Ishikawa (cell line): ENCODE data around the gene CLCN1.

Experiments
- CEBPB ChIP-seq: IDR thresholded peaks from 2 replicates; pipeline ENCODE4 v1.6.1; 2012
- EP300 ChIP-seq: IDR thresholded peaks from 2 replicates; pipeline ENCODE4 v1.6.1; 2012; ENCODE audit warnings: borderline replicate concordance
- TAF1 ChIP-seq: IDR thresholded peaks from 2 replicates; pipeline ENCODE4 v1.6.1; 2012; ENCODE audit warnings: low read depth, mild to moderate bottlenecking
- YY1 ChIP-seq: IDR thresholded peaks from 2 replicates; pipeline ENCODE4 v1.6.1; 2012; ENCODE audit warnings: low read depth
- TF ChIP-seq, protein P1 (sequence below): IDR thresholded peaks from 2 replicates; pipeline ENCODE4 v1.6.1; 2012; ENCODE audit warnings: low read depth, mild to moderate bottlenecking
- TF ChIP-seq, protein P2 (sequence below): IDR thresholded peaks from 2 replicates; pipeline ENCODE4 v1.6.1; 2012
- TF ChIP-seq, protein P3 (sequence below): IDR thresholded peaks from 2 replicates; pipeline ENCODE4 v1.6.1; 2012

DNA sequence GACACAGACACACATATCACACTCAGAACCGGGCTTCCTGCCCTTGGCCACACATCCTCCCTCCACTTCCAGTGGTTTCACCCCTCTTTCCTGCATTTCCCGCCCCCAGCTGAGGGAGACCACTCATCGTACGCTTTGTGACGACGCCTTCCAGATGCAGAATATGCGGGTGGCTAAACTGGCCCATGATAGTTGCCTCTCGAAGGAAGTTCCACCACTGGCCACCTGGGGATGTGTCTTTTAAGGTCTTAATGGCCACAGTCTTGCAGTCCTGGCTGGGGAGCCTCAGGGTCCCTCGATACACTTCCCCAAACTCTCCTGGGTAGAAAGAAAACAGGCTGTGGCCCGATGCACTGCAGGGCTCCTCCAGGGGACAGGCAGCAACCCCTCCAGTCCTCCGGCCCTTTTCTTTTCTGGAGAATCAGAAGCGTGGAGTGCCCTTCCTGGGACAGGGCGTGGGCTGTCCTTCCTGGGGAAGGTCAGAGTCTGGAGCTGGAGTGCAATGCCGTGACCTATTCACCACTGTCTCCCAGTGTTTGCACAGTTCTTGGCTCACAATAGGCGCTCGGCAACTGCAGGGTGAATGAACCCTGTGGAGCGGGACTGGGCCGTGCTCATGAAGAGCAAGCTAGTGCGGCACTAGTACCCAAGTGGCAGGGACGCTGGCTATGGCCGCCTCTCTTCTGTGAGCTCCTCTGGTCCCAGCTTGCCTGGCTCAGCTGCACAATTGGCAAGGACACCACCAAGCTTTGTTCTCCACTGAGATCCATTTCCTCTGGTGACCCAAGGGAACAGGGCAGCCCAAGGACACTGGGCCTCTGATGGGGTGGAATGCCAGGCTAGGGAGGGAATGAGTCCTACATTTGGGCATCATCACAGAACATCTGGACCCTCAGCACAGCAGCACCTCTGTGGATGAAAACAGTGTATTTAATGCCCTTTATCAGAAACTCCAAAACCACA is 79.6 kb downstream of the CLCN1 start:
- TF ChIP-seq TAF1 (no peak), CEBPB (no peak), YY1 (no peak), EP300 (no peak)
- TF ChIP-seq, protein P1, sequence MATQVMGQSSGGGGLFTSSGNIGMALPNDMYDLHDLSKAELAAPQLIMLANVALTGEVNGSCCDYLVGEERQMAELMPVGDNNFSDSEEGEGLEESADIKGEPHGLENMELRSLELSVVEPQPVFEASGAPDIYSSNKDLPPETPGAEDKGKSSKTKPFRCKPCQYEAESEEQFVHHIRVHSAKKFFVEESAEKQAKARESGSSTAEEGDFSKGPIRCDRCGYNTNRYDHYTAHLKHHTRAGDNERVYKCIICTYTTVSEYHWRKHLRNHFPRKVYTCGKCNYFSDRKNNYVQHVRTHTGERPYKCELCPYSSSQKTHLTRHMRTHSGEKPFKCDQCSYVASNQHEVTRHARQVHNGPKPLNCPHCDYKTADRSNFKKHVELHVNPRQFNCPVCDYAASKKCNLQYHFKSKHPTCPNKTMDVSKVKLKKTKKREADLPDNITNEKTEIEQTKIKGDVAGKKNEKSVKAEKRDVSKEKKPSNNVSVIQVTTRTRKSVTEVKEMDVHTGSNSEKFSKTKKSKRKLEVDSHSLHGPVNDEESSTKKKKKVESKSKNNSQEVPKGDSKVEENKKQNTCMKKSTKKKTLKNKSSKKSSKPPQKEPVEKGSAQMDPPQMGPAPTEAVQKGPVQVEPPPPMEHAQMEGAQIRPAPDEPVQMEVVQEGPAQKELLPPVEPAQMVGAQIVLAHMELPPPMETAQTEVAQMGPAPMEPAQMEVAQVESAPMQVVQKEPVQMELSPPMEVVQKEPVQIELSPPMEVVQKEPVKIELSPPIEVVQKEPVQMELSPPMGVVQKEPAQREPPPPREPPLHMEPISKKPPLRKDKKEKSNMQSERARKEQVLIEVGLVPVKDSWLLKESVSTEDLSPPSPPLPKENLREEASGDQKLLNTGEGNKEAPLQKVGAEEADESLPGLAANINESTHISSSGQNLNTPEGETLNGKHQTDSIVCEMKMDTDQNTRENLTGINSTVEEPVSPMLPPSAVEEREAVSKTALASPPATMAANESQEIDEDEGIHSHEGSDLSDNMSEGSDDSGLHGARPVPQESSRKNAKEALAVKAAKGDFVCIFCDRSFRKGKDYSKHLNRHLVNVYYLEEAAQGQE, result no peak
- TF ChIP-seq, protein P2, sequence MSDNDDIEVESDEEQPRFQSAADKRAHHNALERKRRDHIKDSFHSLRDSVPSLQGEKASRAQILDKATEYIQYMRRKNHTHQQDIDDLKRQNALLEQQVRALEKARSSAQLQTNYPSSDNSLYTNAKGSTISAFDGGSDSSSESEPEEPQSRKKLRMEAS, result no peak
- TF ChIP-seq, protein P3, sequence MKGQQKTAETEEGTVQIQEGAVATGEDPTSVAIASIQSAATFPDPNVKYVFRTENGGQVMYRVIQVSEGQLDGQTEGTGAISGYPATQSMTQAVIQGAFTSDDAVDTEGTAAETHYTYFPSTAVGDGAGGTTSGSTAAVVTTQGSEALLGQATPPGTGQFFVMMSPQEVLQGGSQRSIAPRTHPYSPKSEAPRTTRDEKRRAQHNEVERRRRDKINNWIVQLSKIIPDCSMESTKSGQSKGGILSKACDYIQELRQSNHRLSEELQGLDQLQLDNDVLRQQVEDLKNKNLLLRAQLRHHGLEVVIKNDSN, result no peak
